Stimulated activated CD8-positive, alpha-beta memory T cell treated with anti-CD3 and anti-CD28 coated beads, Interleukin-12 subunit alpha, Interleukin-12 subunit beta, amount 100 ng/mL, for 4 hours (primary cell): ENCODE results near the gene HLF.

Source experiments
- DNase-seq: peaks from one replicate; pipeline ENCODE4 v3.0.0-alpha.2; 2020; ENCODE audit warnings: low read depth

HLF gene

DNA sequence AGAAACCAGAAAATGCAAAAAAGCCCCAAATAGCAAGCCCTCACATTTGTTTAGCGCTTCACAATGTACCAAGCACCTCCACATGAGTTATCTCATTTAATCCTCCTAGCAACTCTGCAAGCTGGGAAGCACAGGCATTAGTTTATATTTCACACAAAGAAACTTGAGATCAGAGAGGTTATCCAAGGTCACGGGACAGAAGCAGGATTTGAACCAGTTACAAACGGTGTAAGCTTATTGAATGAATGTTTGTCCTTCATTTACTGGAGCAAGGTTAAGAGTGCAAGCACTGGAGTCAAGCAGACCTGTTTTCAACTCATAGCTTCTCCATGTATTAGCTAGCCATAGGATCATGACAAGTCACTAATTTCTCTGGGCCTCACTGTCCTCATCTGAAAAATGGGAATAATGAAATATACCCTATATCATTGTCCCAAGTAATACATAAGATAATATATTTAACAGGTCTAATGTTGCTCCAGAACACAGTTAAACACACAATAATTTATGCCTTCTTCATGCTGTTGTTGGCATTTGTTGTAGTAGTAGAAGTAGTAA, 6.1 kb upstream of the HLF start:
- no peak for DNase-seq

DNA sequence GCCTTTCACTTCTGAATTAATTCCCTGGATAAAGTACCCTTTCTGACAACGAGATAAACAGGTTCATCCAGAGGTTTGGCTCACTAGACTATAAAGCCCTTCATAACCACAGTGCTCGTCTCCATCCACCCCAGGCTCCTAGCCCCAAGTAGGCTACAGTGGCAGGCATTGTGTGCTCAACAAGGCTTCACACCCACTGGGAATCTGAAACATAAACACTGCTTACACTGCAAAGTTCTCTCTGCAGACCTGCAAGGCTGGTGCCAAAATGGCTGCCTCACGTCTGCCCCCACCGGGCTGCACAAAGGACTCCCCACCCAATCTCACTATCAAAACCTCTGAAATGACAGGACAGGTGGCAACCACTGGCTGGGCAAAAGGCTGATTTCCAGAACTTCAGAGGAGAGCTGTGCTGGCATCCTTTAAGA, 5.1 kb upstream of the HLF start:
- no peak for DNase-seq

DNA sequence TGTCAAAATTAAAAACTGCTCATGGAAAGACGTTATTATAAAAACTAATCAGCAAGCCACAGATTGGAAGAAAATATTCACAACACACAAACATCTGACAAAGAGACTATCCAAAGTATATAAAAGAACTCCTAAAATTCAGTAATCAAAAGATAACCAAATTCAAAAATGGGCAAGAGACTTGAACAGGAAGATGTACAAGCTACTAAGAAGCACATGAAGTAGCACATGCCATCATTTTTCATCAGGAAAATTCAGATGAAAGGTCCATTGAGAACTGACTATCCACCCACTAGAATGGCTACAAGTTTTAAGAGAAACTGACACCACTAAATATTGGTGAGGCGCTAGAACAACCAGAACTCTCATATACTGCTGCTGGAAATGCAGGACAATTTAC, 3.4 kb upstream of the HLF start:
- no peak for DNase-seq

DNA sequence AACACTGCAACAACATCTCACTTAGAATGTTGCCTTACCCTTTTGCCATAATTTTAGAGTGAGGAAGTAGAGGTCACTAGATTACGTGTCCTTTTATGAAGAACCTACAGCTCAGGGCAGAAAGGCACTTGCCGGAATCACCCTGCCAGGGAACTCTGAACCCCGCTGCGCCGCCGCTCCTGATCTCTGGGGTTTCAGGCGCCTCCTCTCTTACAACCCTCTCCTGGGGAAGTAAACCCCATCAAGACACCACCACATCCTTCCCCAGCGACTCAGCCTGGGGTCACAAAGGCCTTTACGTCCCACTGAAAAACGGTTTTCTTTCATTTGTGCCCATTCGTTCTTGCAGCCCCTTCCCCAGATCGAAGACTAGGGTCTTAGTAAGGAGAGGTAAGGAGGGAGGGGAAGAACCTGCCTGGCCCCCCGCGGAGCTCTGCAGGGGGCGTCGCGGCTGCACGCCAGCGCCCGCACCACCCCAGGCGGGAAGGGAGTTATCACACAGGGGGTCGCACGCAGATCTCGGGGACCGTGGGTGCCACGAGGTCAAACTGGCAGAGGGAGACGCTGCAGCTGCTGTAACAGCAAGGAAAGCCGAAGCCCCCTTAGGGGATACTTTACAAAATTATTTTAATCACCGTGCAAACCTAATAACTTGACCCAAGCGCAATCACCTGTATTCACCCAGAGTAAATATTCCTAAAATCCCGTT, 1.0 kb upstream of the HLF start:
- DNase-seq, result no peak

DNA sequence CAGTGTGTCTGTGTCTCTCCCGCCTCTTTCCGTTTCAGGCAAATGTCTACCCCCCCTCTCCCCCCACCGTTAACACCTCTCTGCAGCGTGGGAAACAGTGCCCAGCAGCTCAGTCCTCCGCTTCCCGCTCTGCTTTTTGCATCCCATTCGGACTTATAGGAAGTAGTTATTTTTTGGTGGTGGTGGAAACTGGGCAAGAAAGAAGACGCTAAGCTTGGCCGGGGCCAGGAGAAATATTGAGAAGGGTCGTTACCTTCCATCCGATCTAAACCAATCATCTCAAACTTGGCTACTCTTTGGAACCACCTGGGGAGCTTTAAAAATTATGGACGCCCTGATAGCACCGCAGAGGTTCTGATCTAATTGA, 499 bp upstream of the HLF start:
- no peak for DNase-seq

DNA sequence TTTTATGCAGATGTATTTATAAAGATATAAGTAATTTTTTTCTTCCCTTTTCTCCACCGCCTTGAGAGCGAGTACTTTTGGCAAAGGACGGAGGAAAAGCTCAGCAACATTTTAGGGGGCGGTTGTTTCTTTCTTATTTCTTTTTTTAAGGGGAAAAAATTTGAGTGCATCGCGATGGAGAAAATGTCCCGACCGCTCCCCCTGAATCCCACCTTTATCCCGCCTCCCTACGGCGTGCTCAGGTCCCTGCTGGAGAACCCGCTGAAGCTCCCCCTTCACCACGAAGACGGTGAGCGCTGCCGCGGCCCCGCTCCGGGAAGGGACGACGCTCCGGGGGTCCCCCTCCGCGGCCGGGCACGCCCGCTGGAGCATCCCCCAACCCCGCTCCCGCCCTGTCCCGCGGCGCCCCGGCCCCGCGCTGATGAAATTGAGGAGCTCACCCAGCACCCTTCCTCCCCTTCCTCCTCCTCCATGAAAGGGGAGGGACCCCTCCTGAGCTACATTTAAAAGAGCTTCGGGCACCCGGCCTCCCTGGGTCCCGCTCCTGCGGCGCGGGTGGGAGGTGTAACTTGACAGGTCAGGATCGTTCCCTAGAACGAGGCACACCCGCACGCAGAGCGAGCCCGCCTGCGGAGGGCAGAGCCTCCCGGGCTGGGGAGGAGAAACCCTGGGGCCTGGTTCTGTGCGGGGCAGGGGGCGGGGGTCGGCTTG, 706 bp downstream of the HLF start:
- no peak for DNase-seq

DNA sequence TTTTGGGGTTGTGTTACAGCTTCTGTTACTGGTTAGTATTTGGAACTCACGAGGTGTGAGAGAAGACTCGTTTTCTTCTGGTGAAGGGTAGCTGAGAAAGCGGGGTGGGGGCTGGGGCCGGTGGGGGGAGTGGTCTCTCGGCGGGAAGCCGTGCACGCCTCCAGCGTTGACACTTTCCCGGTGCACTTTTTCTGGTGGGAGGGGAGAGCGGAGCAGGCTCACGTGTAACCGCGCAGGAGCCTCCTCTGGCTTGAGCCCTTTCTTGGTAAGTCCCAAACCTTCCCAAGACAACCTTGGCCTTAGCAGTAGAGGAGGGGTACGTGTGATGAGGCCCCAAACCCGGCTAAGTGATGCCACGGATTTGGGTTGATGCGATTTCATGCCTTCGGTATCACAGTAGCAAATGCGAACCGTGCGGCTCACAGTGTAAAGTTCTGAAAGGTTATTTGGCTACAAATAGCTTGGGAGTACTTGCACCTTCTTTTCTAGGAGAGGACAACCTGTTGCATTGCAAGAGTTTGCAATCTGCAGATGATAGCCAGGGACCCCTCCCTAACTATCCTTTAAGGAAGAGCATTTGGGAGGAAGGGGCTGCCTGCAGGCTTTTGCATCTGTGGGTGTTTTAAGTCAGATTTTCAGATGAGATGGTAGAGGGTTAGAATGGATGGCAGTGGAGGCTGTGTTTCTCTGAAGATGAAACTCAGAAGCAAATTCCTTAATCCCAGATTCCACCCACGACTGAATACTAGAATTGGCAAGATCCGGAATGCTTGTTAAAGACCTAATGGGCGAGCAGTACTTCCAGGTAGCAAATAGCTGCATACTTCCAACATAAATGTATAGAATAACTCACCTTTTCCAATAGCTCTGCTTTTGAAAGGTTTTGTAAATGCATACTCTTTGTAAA, 1.5 kb downstream of the HLF start:
- DNase-seq, result no peak

DNA sequence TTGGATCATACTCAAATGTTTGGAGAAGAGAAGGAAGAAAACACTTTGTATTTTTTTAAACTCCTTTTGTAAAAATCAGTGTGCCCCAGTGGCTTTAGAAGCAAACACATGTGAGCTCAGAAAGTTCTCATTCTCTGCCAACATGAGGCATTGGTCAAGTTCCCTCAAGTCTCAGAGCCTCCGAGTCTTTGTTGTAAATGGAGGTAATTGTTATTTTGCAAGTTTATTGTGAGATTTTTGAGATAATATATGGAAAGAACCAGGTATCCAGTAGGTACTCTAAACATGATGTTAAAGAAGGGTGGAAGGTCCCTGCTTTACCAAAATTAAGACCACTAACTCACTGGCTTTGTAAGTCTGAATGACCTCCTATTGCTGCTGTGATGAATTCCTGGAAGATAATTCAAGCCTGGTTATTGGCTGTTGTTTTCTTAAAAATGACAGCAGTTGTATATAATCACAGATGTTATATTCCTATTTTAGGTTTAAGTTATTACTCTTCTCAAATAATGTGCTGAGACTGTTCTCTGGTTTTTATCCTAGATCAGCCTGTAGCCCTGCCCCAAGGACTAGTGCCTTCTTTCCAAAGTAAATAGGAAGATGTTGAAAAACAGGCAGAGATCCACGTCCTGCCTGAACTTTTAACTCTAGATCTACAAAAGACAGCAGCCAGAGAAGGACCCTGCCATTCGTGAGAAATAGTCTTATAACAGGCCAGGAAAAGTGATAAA, 2.4 kb downstream of the HLF start:
- DNase-seq, result no peak

DNA sequence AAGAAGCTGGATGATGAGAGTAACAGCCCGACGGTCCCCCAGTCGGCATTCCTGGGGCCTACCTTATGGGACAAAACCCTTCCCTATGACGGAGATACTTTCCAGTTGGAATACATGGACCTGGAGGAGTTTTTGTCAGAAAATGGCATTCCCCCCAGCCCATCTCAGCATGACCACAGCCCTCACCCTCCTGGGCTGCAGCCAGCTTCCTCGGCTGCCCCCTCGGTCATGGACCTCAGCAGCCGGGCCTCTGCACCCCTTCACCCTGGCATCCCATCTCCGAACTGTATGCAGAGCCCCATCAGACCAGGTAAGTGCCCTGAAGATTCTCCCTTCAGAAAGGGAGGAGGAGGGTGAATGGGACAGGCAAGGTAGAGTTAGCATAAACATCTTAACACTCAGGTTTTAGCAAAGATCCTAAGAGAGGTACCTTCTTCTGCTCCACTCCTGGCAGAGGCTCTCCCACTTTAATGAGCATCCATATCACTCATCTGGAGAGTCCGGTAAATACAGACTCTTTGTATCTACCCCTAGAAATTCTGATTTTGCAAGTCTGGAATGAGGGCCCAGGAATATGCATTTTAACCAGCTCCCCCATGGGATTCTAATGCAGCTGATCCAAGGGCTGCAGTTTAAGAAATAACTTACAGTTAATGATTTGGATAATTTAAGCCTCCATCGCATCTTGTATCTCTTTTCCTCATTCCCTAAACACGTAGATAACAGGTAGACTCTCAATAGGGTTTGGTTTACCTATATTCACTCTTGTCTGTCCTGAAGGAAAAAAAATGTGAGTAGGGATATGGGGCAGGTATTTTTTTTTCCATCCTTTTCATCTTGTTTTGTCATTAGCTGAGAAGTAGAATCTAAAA, 3.3 kb downstream of the HLF start:
- no peak for DNase-seq

DNA sequence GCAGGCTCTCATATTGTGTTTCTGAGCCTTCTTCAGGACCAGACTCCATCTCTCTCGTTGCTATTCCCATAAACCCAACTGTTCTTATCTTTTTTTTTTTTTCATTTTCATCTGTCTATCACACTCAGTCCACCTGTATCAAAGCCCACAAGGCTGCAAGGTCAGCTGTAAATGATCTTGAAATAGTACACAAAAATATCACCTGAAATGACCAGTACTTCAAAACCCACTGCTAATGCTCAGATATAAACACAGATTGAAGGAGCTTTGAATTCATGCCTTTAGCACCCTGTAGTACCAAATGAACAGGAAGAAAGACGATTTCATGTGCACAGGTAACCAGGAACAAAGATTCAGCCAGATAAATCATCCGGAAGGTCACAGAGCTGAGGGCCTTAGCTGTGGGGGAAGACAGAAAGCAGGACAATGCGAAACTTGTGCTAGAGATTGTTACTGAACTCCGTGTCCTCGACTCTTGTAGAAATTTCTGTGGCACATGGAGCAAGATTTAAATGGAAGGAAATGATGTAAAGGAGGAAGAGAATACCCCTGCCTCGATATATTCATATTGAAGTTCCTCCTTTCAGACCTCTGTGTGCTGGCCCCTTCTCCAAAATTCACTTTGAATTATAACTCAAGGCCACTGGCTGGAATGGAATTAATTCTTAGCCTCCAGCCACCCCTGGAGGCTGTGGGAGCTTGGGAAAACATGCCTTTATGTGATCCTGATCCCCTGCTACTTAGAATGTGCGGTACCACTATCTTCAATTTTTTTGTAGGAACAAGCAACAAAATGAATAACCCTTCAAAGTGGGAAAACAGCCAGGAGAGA, 4.1 kb downstream of the HLF start:
- DNase-seq, result no peak

DNA sequence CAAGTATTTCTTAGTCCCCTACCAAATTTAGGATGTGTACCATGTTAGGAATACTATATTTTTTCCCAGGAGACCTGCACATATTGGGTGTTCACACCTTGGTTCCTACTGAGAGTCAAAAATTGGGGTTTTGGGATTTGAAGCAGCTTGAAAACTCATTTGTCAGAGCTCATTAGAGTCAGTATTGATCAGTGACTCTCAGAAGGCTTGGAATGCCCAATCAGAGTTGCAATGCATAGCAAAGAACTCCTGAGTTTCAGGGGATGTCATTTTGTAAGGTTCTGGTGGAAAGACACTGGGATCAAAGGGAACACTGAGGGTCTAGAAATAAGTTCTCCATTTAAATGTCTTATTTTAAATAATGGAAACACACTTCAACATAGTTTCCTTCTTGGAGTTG, 5.1 kb downstream of the HLF start:
- no peak for DNase-seq

DNA sequence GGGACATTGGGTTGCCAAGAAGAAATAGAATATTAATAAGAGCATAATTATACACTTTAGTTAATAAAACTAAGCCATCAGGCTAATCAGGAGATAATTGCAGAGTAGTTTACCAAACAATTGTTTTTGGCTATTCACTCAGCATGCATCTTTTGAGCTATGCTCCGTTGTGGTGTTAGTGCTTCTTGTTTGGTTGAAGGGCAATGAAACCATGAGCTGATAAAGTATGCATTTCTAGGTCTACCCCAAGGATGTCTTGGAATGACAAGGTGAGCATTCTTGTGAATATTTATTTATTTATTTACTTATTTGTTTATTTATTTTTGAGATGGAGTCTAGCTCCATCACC, 6.4 kb downstream of the HLF start:
- no peak for DNase-seq

DNA sequence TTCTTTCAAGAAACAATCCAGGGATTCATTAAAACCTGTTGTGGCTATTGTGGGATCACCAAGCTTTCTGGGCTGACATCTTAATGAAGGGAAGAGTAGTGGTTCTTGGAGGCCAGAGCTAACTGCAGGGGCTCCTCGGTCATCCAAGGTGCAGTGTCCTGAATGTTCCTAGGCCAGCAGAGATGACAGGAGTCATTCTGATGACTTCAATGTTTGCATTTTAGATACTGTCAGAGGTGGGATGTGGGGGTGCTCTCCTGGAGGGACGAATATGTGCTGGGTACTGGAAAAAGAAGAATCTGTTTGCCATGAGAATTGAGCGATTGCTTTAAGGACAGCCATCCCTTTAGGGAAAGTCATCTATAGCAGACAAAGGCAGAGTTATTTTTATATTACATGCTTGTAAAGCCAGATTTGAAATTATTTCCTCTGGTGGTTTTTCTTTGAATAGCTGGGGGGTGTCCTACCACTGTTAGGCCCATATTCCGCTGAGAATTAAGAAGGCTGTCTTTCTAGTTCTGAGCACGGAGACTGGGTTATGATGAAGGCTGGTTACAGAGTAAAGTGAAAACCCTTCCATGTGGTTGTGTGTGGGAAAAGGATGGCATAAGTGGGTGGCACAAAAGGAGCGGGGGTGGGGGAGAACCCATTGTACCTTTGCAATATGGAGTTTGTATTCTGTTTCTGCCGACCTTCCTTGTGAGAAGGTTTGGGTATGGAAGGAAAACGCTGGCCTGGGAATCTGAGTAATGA, 7.4 kb downstream of the HLF start:
- DNase-seq, result no peak

DNA sequence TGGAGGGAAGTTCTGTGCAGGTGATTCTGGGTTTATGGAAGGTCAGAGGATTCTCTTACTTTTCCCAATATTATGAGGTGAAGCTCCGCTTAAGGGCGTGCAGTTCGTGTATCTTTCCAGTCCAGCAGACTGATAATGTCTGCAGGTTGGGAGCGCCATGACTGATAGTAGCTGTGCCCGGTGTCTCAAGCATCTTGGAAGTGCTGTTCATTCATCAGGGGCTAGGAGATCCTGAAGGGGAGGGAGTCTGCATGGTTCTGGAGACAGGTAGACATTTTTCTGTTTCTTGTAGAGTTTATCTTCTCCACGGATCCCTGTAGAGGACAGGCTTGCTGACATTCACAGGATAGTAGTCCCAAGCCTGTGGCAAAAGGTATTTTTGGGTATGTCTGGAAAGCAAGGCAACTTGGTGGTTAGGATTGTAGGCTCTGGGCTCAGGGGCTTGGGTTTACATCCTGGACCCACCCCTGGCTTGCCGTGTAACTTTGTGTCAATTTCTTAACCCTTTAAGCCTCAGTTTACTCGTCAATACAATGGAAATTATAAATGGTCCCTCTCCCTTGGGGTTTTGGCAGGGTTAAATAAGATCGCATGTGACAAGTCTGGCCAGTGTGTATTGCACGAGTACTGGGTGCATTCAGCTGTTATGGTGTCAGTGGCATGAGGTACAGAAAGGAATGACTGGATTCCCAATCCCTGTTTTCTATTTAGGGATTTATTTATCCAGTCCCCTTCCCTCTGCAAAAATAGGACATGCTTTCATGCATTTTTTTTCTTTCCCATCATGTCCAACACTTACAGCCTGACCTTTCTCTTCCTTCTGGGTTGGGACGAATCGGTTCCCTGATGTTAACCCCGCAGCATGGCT, 8.2 kb downstream of the HLF start:
- no peak for DNase-seq

DNA sequence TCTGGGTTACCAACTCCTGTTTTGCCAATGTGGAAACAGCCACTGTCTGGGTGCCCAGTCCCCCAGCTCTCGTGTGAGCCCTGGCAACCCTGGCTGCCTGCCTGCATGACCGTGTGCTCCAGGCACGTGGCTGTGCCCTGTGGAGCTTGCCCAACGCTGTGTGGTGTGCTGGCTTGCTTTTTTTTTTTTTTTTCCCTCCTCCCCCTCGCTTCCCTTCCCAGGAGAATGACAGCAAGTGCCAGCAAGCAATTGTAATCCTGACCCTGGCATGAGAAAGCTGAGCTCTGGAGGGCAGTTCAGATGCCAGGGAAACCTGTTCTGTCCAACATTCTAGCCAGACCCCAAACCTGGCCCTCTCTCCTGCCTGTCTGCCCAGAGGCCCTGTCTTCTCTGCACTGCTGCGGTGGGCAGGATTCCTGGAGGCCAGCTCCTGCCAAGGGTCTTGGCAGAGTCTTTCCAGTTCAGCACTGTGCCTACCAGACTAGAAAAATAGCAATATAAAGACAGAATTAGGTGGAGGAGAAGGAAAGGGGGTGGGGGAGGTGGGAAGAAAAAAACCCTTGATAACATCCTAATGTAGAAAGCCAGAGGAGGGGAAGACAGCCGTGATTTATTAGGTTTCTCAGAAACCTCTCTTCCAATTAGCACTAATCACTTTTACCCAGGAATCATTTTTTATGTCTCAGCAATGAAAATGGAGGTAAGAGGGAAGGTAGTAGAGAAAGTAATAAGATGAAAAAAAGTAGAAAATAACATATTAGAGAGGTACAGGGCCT, 9.0 kb downstream of the HLF start:
- DNase-seq, result no peak

DNA sequence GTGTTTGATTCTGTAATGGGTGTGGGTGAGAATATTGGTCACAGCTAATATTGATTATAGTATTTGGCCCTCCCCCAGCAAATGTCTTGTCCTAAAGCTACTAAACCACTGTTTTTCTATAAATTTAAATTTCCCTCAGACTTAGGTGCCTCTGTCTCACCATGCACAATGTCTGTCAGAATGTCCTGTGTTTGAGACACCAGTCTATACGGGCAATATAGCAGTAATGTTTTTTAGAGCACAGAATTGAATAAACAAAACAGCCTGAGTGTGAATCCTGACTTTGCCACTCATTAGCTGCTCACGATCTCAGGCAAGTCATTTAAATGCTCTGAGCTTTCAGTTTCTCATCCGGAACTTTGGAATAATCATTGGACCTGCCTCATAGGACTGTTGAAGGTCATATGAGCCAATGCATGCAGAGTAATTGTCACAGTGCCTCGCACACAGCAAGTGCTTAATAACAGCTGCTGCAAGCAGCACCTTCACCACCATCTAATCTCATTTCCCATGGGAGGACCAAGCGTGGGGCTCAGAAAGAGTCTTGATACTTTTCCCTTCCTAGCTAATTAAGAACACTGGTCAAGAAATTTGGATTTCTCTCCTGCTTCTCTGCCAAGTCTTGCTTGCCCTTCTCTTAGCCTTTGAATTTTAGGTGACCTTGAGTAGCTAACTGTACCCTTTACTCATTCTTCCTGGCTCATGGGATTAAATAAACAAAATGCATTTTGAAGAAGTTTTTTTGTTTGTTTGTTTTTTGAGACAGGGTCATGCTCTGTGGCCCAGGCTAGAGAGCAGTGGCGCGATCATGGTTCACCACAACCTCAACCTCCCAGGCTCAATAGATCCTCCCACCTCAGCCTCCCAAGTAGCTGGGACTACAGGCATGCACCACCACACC, 9.8 kb downstream of the HLF start:
- DNase-seq, result no peak
